GM21381 (cell line): Measurements from ENCODE around the gene STX4.
A peak's percentile ranks its signal among the peaks of the same experiment; 100 is the strongest.

Experiments used
- ATAC-seq: cut with Tn5 transposase; IDR thresholded peaks from one replicate; pipeline ENCODE4 v1.9.1; 2021; ENCODE audit warnings: mild to moderate bottlenecking, moderate library complexity; ENCODE audit not compliant: unreplicated experiment

STX4 gene

DNA sequence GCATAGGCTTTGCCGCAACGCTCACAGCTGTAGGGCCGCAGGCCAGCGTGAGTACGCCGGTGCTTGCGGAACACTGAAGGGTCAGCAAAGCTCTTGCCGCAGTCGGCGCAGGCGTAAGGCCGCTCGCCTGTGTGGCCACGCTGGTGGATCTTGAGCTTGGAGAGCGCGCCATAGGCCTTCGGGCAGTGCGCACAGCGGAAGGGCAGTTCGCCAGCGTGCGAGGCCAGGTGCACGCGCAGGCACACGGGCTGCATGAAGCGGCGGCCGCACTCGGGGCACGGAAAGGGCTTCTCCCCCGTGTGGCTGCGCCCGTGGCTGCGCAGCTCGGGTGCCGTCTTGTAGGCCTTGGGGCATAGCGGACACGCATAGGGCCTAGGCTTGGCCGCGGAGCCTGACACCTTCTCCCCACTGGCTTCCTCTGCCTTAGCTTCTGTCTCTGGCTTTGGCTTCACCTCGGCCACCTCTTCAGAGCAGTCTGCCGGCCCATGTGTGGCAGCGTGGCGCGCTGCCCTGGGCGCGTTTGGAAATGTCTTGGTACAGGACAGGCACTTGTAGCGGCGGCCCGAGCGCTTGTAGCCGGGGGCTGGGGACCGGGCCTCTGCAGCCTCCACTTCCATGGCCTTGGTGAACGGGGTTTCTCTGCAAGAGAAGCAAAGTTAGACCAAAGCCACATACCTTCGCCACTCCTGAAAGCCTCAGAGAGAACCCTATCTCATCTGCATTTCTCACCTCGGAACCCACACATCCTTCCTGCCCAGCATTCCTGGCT, 30.7 kb downstream of the STX4 start:
- no peak for ATAC-seq

GRCh38 chr16:31064882-31065461, 31.6 kb downstream of the STX4 start:
- no peak for ATAC-seq

- no peak for ATAC-seq
Measured at GRCh38 chr16:31067342-31067741, 34.0 kb downstream of the STX4 start.

DNA sequence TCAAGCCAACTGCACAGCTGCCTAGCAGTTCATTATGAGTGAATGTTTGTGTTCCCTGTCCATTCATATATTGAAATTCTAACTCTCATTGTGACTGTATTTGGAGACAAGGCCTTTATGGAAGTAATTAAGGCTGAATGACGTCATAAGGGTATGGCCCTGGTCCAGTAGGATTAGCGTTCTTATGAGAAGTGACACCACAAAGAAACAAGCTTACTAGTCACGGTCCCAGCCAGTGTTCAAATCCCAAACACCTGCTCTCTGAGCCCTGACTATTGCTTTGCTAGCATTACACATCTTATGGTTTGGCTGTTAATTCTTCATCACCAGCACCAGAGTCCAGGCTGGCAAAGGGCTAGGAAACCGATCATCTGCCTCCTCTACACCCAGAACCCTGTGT, 38.5 kb downstream of the STX4 start:
- ATAC-seq = no peak

GRCh38 chr16:31072540-31073141, 39.3 kb downstream of the STX4 start:
- ATAC-seq = peak; percentile 3

DNA sequence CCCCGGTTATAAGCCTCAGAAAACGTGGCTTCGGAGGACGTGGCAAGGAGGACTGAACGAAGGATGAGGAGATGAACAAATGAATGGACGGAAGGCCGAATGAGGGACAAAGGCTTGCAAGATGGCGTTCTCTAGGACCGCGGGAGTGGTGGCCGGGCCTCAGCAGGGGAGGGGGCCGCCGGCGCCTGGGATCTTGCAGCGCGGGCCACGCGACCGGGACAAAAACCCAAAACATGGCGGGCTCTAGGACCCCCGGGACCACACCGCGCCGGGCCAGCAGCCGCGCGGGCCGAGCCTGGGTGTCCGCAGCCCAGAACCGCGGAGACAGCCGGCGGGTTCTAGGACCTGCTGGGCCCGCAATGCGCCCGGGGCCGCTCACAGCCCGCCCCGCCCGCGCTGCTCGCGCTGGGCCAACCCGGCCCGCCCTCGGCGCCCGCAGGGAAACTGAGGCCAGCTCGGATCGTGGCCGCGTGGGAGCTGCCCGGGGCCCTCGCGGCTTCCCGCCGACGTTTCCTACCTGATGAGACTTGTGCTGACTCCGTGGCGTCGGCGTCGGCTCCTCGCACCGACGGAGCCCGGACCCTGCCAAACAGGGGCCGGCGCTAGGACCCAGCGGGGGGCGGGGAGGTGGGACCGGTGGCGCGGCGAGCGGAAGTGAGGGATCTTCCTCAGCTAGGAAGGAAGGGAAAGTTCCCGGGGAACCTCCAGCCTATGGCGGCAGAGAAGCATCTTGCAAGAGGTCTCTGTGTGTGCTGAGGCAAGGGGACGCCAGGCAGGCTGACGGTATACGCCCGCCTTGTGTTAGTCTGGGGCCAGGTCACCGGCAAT, 40.0 kb downstream of the STX4 start:
- peak; percentile 53 for ATAC-seq

DNA sequence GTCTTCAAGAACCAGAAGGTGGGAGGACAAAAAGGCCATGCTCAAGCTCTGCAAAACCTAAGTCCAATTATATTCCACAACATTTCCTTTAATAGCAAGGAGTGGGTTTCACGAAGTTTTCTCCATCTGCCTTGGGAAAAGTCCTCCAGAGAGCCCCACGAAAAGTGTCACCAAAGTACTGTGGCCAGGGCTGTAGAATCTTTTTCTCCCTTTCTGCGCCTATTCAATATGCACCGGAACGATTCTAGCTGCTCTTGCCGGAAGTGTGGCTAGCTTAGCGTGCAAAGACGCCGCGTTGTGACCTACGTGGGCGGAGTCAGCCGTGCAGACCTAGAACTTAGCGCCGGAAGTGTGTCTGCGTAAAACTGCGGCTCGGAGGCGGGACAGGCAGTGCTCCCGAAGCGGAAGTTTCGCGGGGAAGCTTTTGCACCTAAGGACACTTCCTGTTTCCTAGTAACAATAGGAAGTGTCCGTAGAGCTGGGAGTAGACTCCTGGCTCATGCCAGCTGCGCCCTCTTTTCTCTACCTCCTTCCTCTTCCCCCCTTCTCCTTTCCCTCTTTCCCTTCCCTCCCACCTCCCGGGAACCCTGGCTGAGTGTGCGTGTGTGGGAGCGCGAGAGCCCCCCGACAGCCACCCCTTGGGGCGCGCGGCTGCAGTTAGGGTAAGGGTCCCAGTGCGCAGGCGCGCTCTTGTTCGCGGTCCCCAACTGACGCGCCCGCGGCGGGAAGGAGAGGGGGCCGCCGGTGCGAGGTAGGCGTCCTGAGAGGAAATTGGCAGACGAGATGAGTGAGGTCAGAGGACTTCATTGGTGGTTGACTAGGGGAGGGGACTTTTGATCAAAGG, 40.8 kb downstream of the STX4 start, which contains the start of the genes ZNF646 and ZNF668:
TSS of gene ZNF646 (plus strand) at position 453 of the 844 bp plus-strand sequence. CDS start 1,903 bp downstream, outside the sequence.
TSS of gene ZNF668 (minus strand) at position 271 of the 844 bp plus-strand sequence. CDS start 9,781 bp downstream, outside the sequence.
- ATAC-seq = peak; percentile 60

DNA sequence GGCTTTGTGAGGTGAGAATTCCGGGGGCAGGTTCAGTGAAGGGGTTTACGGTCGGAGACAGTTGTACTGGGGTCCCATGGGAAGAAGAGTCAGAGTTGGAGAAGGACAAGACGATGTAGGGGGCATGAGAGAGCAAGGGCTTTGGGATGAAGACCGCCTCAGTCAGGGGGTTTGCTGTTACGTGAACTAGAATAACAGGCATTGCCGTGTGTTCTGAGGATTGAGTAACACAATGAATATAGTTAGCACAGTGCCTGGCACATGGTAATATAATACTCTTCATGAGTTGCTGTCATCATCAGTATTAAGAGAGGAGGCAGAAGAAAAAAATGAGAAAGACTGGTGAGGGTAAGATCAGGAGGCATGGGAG, 41.4 kb downstream of the STX4 start:
- ATAC-seq = no peak

DNA sequence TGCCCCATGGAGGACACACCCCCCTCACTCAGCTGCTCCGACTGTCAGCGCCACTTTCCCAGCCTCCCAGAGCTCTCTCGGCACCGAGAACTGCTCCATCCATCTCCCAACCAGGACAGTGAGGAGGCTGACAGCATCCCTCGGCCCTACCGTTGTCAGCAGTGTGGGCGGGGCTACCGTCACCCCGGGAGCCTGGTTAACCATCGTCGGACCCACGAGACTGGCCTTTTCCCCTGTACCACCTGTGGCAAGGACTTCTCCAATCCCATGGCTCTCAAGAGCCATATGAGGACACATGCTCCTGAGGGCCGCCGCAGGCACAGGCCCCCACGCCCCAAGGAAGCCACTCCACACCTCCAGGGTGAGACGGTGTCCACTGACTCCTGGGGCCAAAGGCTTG, 43.0 kb downstream of the STX4 start:
- no peak for ATAC-seq

DNA sequence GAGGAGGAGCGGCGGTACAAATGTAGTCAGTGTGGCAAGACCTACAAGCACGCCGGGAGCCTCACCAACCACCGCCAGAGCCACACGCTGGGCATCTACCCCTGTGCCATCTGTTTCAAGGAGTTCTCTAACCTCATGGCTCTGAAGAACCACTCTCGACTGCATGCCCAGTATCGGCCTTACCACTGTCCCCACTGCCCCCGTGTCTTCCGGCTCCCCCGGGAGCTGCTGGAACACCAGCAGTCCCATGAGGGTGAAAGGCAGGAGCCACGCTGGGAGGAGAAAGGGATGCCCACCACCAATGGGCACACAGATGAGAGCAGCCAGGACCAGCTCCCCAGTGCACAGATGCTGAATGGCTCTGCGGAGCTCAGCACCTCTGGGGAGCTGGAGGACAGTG, 43.7 kb downstream of the STX4 start:
- no peak for ATAC-seq

DNA sequence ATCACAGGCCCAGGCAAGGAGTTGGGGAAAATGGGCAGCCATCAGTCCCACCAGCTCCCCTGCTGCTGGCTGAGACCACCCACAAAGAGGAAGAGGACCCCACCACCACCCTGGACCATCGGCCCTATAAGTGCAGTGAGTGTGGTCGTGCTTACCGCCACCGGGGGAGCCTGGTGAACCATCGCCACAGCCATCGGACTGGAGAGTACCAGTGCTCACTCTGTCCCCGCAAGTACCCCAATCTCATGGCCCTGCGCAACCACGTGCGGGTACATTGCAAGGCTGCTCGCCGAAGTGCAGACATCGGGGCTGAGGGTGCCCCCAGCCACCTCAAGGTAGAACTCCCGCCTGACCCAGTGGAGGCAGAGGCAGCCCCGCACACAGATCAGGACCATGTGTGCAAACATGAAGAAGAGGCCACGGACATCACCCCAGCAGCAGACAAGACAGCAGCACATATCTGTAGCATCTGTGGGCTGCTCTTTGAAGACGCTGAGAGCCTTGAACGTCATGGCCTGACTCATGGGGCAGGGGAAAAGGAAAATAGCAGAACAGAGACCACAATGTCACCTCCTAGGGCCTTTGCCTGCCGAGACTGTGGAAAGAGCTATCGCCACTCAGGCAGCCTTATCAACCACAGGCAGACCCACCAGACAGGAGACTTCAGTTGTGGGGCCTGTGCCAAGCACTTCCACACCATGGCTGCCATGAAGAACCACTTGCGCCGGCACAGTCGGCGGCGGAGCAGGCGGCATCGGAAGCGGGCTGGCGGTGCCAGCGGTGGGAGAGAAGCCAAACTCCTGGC, 44.4 kb downstream of the STX4 start:
- ATAC-seq = no peak

- no peak for ATAC-seq
Measured at GRCh38 chr16:31078597-31079341, 45.4 kb downstream of the STX4 start.

DNA sequence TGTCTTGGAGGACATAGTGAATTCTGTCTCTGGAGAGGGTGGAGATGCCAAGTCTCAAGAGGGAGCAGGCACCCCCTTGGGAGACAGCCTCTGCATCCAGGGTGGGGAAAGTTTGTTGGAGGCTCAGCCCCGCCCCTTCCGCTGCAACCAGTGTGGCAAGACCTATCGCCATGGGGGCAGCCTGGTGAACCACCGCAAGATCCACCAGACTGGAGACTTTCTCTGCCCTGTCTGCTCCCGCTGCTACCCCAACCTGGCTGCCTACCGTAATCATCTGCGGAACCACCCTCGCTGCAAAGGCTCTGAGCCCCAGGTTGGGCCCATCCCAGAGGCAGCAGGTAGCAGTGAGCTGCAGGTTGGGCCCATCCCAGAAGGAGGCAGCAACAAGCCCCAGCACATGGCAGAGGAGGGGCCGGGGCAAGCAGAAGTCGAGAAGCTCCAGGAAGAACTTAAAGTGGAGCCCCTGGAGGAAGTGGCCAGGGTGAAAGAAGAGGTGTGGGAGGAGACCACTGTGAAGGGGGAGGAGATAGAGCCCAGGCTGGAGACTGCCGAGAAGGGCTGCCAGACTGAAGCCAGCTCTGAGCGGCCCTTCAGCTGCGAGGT, 46.1 kb downstream of the STX4 start:
- ATAC-seq = no peak

DNA sequence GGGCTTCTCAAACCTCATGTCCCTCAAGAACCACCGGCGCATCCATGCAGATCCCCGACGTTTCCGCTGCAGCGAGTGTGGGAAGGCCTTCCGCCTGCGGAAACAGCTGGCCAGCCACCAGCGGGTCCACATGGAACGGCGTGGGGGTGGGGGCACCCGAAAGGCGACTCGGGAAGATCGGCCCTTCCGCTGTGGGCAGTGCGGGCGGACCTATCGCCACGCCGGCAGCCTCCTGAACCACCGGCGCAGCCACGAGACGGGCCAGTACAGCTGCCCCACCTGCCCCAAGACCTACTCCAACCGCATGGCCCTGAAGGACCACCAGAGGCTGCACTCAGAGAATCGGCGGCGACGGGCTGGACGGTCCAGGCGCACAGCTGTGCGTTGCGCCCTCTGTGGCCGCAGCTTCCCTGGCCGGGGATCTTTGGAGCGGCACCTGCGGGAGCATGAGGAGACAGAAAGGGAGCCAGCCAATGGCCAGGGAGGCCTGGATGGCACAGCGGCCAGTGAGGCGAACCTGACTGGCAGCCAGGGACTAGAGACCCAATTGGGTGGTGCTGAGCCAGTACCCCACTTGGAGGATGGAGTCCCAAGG, 46.8 kb downstream of the STX4 start:
- ATAC-seq = no peak

DNA sequence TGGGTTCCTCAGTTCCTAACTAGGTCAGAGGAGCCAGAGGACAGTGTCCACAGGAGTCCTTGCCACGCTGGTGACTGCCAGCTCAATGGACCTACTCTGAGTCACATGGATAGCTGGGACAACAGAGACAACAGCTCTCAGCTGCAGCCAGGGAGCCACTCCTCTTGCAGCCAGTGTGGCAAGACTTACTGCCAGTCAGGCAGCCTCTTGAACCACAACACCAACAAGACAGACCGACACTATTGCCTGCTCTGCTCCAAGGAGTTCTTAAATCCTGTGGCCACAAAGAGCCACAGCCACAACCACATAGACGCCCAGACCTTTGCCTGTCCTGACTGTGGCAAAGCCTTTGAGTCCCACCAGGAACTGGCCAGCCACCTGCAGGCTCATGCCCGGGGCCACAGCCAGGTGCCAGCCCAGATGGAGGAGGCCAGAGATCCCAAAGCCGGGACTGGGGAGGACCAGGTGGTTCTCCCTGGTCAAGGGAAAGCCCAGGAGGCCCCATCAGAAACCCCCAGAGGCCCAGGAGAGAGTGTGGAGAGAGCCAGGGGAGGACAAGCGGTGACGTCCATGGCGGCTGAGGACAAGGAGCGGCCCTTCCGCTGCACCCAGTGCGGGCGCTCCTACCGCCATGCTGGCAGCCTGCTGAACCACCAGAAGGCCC, 47.5 kb downstream of the STX4 start:
- no peak for ATAC-seq

GRCh38 chr16:31081428-31082351, 48.3 kb downstream of the STX4 start:
- ATAC-seq = no peak
